K562 (cell line): Measurements from ENCODE around the gene HPCAL1. TPM values are rescaled to one million over a fixed set of nuclear protein-coding genes. Genes with fewer than 3 reads are reported as not detected.

Source experiments
- CHD4 ChIP-seq: fragments of 200-600 bp; sonication (generic); IDR thresholded peaks from 3 replicates; pipeline ENCODE4 v1.6.1; 2012; ENCODE audit warnings: low read depth, mild to moderate bottlenecking, mixed read lengths, low read length, inconsistent platforms; ENCODE audit not compliant: insufficient read depth, insufficient replicate concordance, poor library complexity, severe bottlenecking
- CREM ChIP-seq: IDR thresholded peaks from 2 replicates; pipeline ENCODE4 v1.6.1; 2014; ENCODE audit warnings: antibody characterized with exemption, low read depth
- FOXJ3 ChIP-seq: sonication (generic); formaldehyde crosslinking; IDR thresholded peaks from 2 replicates; pipeline ENCODE4 v1.4.0; 2020; ENCODE audit warnings: mild to moderate bottlenecking, missing genetic modification reagents
- GTF2B ChIP-seq: IDR thresholded peaks from 2 replicates; pipeline ENCODE4 v1.6.1; 2011; ENCODE audit not compliant: insufficient read length; ENCODE audit errors: extremely low read depth
- KDM2B ChIP-seq: fragments of 250-450 bp; sonication (Bioruptor Pico); IDR thresholded peaks from 2 replicates; pipeline ENCODE4 v1.8.0; 2021; ENCODE audit warnings: mild to moderate bottlenecking, moderate library complexity
- MLX ChIP-seq, 2 experiments: fragments of 450-650 bp in 1 of 2; sonication (generic) in 1 of 2; formaldehyde crosslinking; conservative IDR thresholded peaks; 2 replicates each; pipeline versions ENCODE4 v1.4.0 to v1.8.1; 2020 to 2022; ENCODE audit warnings: mild to moderate bottlenecking in 1 of 2, missing genetic modification reagents in 1 of 2
- PHF21A ChIP-seq: fragments of 450-650 bp; IDR thresholded peaks from 2 replicates; pipeline ENCODE4 v1.6.1; 2017; ENCODE audit warnings: low read depth, borderline replicate concordance
- TAF9B ChIP-seq: fragments of 450-650 bp; IDR thresholded peaks from 2 replicates; pipeline ENCODE4 v1.6.1; 2018; ENCODE audit warnings: mild to moderate bottlenecking; ENCODE audit not compliant: partially characterized antibody
- TRIM25 ChIP-seq: fragments of 450-650 bp; IDR thresholded peaks from 2 replicates; pipeline ENCODE4 v1.7.0; 2016; ENCODE audit warnings: borderline replicate concordance
- ZC3H4 ChIP-seq: sonication (generic); formaldehyde crosslinking; IDR thresholded peaks from 2 replicates; pipeline ENCODE4 v1.9.0; 2021; ENCODE audit warnings: missing genetic modification reagents, borderline replicate concordance
- ZNF184 ChIP-seq: sonication (generic); formaldehyde crosslinking; IDR thresholded peaks from 2 replicates; pipeline ENCODE4 v1.5.0; 2020; ENCODE audit warnings: missing genetic modification reagents
- ZNF224 ChIP-seq: sonication (generic); formaldehyde crosslinking; IDR thresholded peaks from 2 replicates; pipeline ENCODE4 v1.8.0; 2022; ENCODE audit warnings: mild to moderate bottlenecking, missing genetic modification reagents
- ZNF511 ChIP-seq: sonication (generic); formaldehyde crosslinking; IDR thresholded peaks from 2 replicates; pipeline ENCODE4 v1.8.0; 2022; ENCODE audit warnings: mild to moderate bottlenecking, missing genetic modification reagents
- ZNF639 ChIP-seq, 2 experiments: fragments of 200-800 bp in 1 of 2; sonication (Bioruptor generic) in 1 of 2; sonication (generic) in 1 of 2; formaldehyde crosslinking in 1 of 2; IDR thresholded peaks in 1 of 2; conservative IDR thresholded peaks in 1 of 2; 2 replicates each; pipeline versions ENCODE4 v1.5.0 to v1.6.1; 2016 to 2020; ENCODE audit warnings: missing compliant biosample characterization in 1 of 2, missing genetic modification characterization in 1 of 2, missing genetic modification reagents in 1 of 2
- polyA plus RNA-seq, 8 experiments: library from polyadenylated mRNA; depleted of rRNA in 4 of 8; stranded (reverse) in 5 of 8; unstranded in 3 of 8; fragments of >200 nt; fragmentation: Nextera tagmentation in 2 of 8; fragmentation: Illumina TruSeq in 1 of 8; extraction: Ambion mirVana in 2 of 8; extraction: Trizol in 1 of 8; gene quantifications; 2 replicates each; pipeline versions ENCODE4 v1.2.1 to v1.2.3, GENCODE V29; 2011 to 2014; ENCODE audit warnings: inconsistent platforms in 1 of 8, missing spikeins in 1 of 8
- total RNA-seq, 7 experiments: library from RNA; depleted of rRNA in 6 of 7; stranded (reverse); fragments of >200 nt in 6 of 7; fragmentation: Illumina TruSeq in 2 of 7; extraction: Trizol in 2 of 7; gene quantifications; 2 replicates each; pipeline versions ENCODE4 v1.2.1 to v1.2.3, GENCODE V29; 2011 to 2021; ENCODE audit warnings: low replicate concordance in 1 of 7
- TF ChIP-seq, protein P1 (sequence below): fragments of 450-650 bp; IDR thresholded peaks from 2 replicates; pipeline ENCODE4 v1.6.1; 2017; ENCODE audit warnings: antibody characterized with exemption, mild to moderate bottlenecking

The HPCAL1 gene
- total and polyA plus RNA-seq, 9 of the 15 experiments (the other 6 are each of a cell fraction or from before 2014, with no cell fraction given): 2.7 to 65.5 (median 23.9) TPM

DNA sequence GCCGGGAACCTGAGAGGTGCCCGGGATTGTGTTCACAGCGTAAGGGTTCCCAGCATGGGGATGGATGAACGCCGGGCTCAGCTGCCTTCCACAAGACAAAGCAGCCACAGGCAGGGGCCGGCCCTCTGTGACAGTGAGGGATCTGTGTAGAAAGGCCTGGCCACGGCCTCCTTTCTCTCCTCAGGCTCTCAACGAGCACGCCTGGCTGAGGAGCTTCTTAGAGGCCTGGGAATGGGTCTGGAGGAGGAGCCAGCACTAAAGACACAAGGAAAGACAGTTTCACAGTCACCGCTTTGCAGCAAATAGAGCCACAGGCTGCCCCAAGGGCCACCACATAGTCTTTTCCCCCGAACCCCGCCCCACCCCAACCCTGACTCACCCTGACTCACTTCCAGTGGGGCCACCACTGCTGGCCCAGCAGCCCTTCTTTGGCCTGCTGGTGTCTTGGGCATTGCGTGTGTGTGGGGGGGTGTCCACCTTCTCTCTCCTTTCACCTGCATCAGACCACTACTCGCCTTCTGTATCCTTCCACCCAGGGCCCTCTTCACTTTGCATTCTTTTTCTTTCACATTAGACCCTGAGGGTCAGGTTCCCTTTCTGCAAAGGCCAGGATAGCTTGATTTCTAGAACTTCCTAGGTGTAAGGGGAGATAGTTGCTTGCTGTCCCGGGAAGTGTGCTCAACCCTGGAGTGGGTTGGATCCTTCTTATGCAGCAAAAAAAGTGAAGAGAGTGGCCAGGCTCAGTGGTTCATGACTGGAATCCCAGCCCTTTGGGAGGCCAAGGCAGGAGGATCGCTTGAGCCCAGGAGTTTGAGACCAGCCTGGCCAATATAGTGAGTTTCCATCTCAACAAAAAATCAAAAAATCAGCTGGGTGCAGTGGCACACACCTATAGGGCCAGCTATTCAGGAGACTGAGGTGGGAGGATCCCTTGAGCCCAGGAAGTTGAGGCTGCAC lies 19.3 kb upstream of the HPCAL1 start (continued):
- TF ChIP-seq GTF2B (no peak), MLX (CRISPR knock-in tag; conservative IDR thresholded peaks at IDR 0.05) (no peak), ZNF184 (CRISPR knock-in tag) (no peak), ZNF224 (no peak), ZNF511 (CRISPR knock-in tag) (no peak; the same call in 1 of the 2 replicates), ZNF639 (CRISPR knock-in tag; conservative IDR thresholded peaks at IDR 0.05 in 1 of 2, IDR thresholded peaks at IDR 0.05 in 1 of 2) (peak in 1 of 2 experiments; percentile 81; a peak in 2 of 4 replicates), CREM (0 out of 2 replicates have a peak, but pooled peaks have one; percentile 38), KDM2B (CRISPR knock-in tag) (no peak), FOXJ3 (CRISPR knock-in tag) (no peak), PHF21A (no peak), TAF9B (peak; percentile 14), ZC3H4 (no peak; the same call in 1 of the 2 replicates), TRIM25 (no peak), CHD4 (no peak)
- TF ChIP-seq, protein P1, sequence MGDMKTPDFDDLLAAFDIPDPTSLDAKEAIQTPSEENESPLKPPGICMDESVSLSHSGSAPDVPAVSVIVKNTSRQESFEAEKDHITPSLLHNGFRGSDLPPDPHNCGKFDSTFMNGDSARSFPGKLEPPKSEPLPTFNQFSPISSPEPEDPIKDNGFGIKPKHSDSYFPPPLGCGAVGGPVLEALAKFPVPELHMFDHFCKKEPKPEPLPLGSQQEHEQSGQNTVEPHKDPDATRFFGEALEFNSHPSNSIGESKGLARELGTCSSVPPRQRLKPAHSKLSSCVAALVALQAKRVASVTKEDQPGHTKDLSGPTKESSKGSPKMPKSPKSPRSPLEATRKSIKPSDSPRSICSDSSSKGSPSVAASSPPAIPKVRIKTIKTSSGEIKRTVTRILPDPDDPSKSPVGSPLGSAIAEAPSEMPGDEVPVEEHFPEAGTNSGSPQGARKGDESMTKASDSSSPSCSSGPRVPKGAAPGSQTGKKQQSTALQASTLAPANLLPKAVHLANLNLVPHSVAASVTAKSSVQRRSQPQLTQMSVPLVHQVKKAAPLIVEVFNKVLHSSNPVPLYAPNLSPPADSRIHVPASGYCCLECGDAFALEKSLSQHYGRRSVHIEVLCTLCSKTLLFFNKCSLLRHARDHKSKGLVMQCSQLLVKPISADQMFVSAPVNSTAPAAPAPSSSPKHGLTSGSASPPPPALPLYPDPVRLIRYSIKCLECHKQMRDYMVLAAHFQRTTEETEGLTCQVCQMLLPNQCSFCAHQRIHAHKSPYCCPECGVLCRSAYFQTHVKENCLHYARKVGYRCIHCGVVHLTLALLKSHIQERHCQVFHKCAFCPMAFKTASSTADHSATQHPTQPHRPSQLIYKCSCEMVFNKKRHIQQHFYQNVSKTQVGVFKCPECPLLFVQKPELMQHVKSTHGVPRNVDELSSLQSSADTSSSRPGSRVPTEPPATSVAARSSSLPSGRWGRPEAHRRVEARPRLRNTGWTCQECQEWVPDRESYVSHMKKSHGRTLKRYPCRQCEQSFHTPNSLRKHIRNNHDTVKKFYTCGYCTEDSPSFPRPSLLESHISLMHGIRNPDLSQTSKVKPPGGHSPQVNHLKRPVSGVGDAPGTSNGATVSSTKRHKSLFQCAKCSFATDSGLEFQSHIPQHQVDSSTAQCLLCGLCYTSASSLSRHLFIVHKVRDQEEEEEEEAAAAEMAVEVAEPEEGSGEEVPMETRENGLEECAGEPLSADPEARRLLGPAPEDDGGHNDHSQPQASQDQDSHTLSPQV: peak; percentile 91
